GM12878 (cell line): Measurements from ENCODE around the gene SLC4A2. TPM values are rescaled to one million over a fixed set of nuclear protein-coding genes. Genes with fewer than 3 reads are reported as not detected.
"Not testable (repeated sequence)": the region's sequence is repeated elsewhere in the genome, so short reads cannot be mapped to it uniquely, and the experiment has no call there.

Experiments
- ATAC-seq: fragments of 200-7000 bp; cut with Tn5 transposase; 3 replicates; pipeline ENCODE4 v1.9.1; 2020; ENCODE audit warnings: mild to moderate bottlenecking, moderate library complexity
- BruUV-seq: library from RNA; stranded (reverse); fragments of 400-500 nt; replicated peaks from 2 replicates; lab custom pipeline; 2021; lab: Mats Ljungman, UMichigan
- CTCF ChIA-PET: fragments of 300-600 bp; sonication (Branson Sonifier 250); formaldehyde crosslinking; extraction: SDS; loops from one replicate; lab custom pipeline; 2021; ENCODE audit warnings: inconsistent platforms; lab: Yijun Ruan, JAX
- POLR2A ChIA-PET: fragments of 350-600 bp; formaldehyde crosslinking; extraction: SDS; loops from one replicate; lab custom pipeline; 2021; ENCODE audit warnings: inconsistent platforms; lab: Charles Lee
- RAD21 ChIA-PET: fragments of 300-600 bp; sonication (Branson Sonifier 250); formaldehyde crosslinking; loops from one replicate; lab custom pipeline; 2023; ENCODE audit warnings: antibody characterized with exemption; ENCODE audit not compliant: unreplicated experiment; lab: Charles Lee
- SMC1A ChIA-PET: fragments of 300-600 bp; sonication (Branson Sonifier 250); formaldehyde crosslinking; loops from one replicate; lab custom pipeline; 2023; ENCODE audit not compliant: unreplicated experiment, uncharacterized antibody; lab: Charles Lee
- DNase-seq: peaks from one replicate; pipeline ENCODE4 v3.0.0-alpha.2; 2011; ENCODE audit warnings: low read depth, low spot score
- FAIRE-seq: peaks from 3 replicates; lab custom pipeline; 2011; peaks lifted over from hg19 to GRCh38; lab: Jason Lieb, UNC
- H2AFZ ChIP-seq: 2 replicates; pipeline ENCODE4 v1.6.0; 2011; ENCODE audit warnings: low read depth, low read length, control low read depth; ENCODE audit not compliant: control insufficient read depth
- H3K27ac ChIP-seq: 2 replicates; pipeline ENCODE4 v1.5.1; 2011; ENCODE audit warnings: control low read depth; ENCODE audit not compliant: control insufficient read depth, insufficient read depth
- H3K27me3 ChIP-seq, 2 experiments: replicated peaks in 1 of 2; 2 replicates each; pipeline versions ENCODE4 v1.6.0 to v1.6.1; 2011; ENCODE audit warnings: low read length in 1 of 2; ENCODE audit not compliant: control insufficient read depth in 2 of 2, insufficient read depth in 2 of 2
- H3K36me3 ChIP-seq, 2 experiments: 2 replicates each; pipeline ENCODE4 v1.5.1; 2011; ENCODE audit warnings: low read length in 1 of 2; ENCODE audit not compliant: control insufficient read depth in 2 of 2, insufficient read depth in 2 of 2
- H3K4me1 ChIP-seq: 2 replicates; pipeline ENCODE4 v1.6.1; 2011; ENCODE audit warnings: mild to moderate bottlenecking, low read length, moderate library complexity, mixed read lengths; ENCODE audit not compliant: control insufficient read depth, insufficient read depth
- H3K4me2 ChIP-seq: 2 replicates; pipeline ENCODE4 v1.6.0; 2011; ENCODE audit warnings: control low read depth; ENCODE audit not compliant: control insufficient read depth, insufficient read depth
- H3K4me3 ChIP-seq: fragments of 200-600 bp; sonication (generic); 2 replicates; pipeline ENCODE4 v1.5.1; 2016
- H3K79me2 ChIP-seq: 2 replicates; pipeline ENCODE4 v1.6.0; 2011; ENCODE audit warnings: low read length; ENCODE audit not compliant: control insufficient read depth, insufficient read depth
- H3K9ac ChIP-seq: 2 replicates; pipeline ENCODE4 v1.8.0; 2011; ENCODE audit warnings: low read length, control low read depth, mixed read lengths; ENCODE audit not compliant: control insufficient read depth, insufficient read depth
- H3K9me3 ChIP-seq: replicated peaks from 3 replicates; pipeline ENCODE4 v1.5.1; 2011; ENCODE audit warnings: mild to moderate bottlenecking, low read length; ENCODE audit not compliant: control insufficient read depth, insufficient read depth
- H4K20me1 ChIP-seq: 2 replicates; pipeline ENCODE4 v1.6.0; 2011; ENCODE audit not compliant: control insufficient read depth, insufficient read depth
- CHD4 ChIP-seq: fragments of 200-600 bp; sonication (generic); IDR thresholded peaks from 2 replicates; pipeline ENCODE4 v1.6.1; 2016; ENCODE audit warnings: mild to moderate bottlenecking
- IKZF1 ChIP-seq: fragments of 450-650 bp; conservative IDR thresholded peaks from 2 replicates; pipeline ENCODE4 v1.6.1; 2017; ENCODE audit warnings: antibody characterized with exemption, mild to moderate bottlenecking
- JUND ChIP-seq: IDR thresholded peaks from 2 replicates; pipeline ENCODE4 v1.6.1; 2012; ENCODE audit warnings: low read depth, mild to moderate bottlenecking, low read length, improper control_type of control experiment, moderate library complexity
- KAT2A ChIP-seq: conservative IDR thresholded peaks from 2 replicates; pipeline ENCODE4 v1.6.1; 2011; ENCODE audit warnings: low read depth, low read length; ENCODE audit not compliant: control insufficient read depth
- TBL1XR1 ChIP-seq: IDR thresholded peaks from 2 replicates; pipeline ENCODE4 v1.6.1; 2012; ENCODE audit warnings: low read depth, low read length, improper control_type of control experiment
- WGBS: methylation state at CpG from one replicate; pipeline ENCODE4 v1.1.6; 2016; ENCODE audit warnings: low lambda C conversion rate; ENCODE audit not compliant: insufficient replicate concordance, insufficient coverage; ENCODE audit errors: missing lambda C conversion rate; 5-methylcytosine and 5-hydroxymethylcytosine counted together
- in situ Hi-C: fragments of 300-500 bp; cut with MboI; formaldehyde crosslinking; loops from 9 replicates; pipeline ENCODE4 v1.14.3; 2018; ENCODE audit warnings: mixed read lengths
- intact Hi-C: fragments of 100-400 bp; cut with micrococcal nuclease; formaldehyde crosslinking; loops from one replicate; pipeline ENCODE4 v1.14.2; 2022; ENCODE audit not compliant: unreplicated experiment
- polyA plus RNA-seq, 11 experiments: library from polyadenylated mRNA; depleted of rRNA in 4 of 11; unstranded in 6 of 11; stranded (reverse) in 5 of 11; fragments of >200 nt; fragmentation: Nextera tagmentation in 4 of 11; fragmentation: Illumina TruSeq in 1 of 11; extraction: Ambion mirVana in 4 of 11; extraction: Trizol in 1 of 11; gene quantifications; 1 replicate in 1 of 11; 2 replicates in 10 of 11; pipeline versions ENCODE4 v1.2.1 to v1.2.3, GENCODE V29; 2011 to 2016; ENCODE audit warnings: inconsistent platforms in 2 of 11, missing spikeins in 2 of 11, low read depth in 1 of 11
- total RNA-seq, 4 experiments: library from RNA; depleted of rRNA in 3 of 4; stranded (reverse); fragments of >200 nt in 3 of 4; fragmentation: Illumina TruSeq in 1 of 4; extraction: Trizol in 1 of 4; gene quantifications; 2 replicates each; pipeline versions ENCODE4 v1.2.1 to v1.2.3, GENCODE V29; 2013 to 2021
- TF ChIP-seq, protein P1 (sequence below): IDR thresholded peaks from 2 replicates; pipeline ENCODE4 v1.6.1; 2011; ENCODE audit warnings: mild to moderate bottlenecking, low read depth, low read length, moderate library complexity; ENCODE audit not compliant: insufficient replicate concordance
- TF ChIP-seq, protein P2 (sequence below): fragments of 450-650 bp; IDR thresholded peaks from 2 replicates; pipeline ENCODE4 v1.6.1; 2017; ENCODE audit warnings: low read depth, mild to moderate bottlenecking, moderate library complexity

Gene SLC4A2
- total and polyA plus RNA-seq, 10 of the 15 experiments (the other 5 are each of a cell fraction or from before 2014, with no cell fraction given) = 2.7 to 78.6 (median 30.1) TPM

DNA sequence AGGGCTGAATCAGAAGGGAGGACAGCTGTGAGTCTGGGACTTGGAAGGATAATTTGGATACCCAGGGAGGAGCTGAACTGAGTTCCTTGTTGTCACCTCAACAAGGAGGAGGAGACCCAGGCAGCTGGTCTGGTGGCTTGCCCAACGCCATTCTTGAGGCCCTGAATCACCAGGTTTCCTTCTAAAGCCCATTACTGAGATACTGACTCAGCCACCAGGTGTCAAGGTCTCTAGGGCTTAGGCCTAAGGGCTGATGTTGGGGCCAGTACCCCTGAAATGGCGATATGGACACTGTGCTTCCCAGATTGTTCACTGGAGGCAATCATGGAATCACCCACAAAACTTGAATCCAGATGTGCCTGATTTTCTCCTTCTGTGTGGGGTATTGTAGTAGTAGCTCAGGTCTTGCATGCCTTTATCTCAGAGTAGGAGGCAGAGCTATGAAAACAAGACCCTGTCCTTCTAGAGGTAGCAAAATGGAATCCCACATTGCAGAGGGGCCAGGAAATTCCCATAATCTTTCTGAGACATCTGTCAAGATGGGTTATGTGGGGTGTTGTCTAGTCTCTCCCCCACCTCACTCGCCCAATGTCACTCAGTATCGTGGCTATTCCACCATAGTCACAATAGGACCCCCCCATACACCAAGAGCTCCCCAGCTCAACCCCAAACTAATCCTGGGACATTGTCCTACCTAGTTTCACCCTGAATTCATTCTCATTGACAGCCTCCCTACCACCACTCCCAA is 33.3 kb upstream of the SLC4A2 start:
- in situ Hi-C loops (no loop called here), intact Hi-C loops (no loop called here)
- TF ChIP-seq KAT2A = no peak
- no peak for TF ChIP-seq IKZF1
- TF ChIP-seq, protein P1, sequence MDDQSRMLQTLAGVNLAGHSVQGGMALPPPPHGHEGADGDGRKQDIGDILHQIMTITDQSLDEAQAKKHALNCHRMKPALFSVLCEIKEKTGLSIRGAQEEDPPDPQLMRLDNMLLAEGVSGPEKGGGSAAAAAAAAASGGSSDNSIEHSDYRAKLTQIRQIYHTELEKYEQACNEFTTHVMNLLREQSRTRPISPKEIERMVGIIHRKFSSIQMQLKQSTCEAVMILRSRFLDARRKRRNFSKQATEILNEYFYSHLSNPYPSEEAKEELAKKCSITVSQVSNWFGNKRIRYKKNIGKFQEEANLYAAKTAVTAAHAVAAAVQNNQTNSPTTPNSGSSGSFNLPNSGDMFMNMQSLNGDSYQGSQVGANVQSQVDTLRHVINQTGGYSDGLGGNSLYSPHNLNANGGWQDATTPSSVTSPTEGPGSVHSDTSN = no peak
- no peak for TF ChIP-seq JUND
- TF ChIP-seq CHD4 = no peak
- TF ChIP-seq, protein P2, sequence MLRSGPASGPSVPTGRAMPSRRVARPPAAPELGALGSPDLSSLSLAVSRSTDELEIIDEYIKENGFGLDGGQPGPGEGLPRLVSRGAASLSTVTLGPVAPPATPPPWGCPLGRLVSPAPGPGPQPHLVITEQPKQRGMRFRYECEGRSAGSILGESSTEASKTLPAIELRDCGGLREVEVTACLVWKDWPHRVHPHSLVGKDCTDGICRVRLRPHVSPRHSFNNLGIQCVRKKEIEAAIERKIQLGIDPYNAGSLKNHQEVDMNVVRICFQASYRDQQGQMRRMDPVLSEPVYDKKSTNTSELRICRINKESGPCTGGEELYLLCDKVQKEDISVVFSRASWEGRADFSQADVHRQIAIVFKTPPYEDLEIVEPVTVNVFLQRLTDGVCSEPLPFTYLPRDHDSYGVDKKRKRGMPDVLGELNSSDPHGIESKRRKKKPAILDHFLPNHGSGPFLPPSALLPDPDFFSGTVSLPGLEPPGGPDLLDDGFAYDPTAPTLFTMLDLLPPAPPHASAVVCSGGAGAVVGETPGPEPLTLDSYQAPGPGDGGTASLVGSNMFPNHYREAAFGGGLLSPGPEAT = no peak
- TF ChIP-seq TBL1XR1 = no peak
- Histone ChIP-seq H3K36me3 (no peaks in the 10 kb centered on the region), H3K27me3 (no peaks in the 10 kb centered on the region; a peak in 1 of 4 replicates), H3K4me1 (peaks cover 4% of the 10 kb centered on the region), H2AFZ (no peak overlapping the region), H3K79me2 (no peaks in the 10 kb centered on the region; the same call in 1 of the 2 replicates), H3K4me3 (no peak overlapping the region), H3K27ac (no peak overlapping the region), H3K4me2 (no peak overlapping the region), H4K20me1 (no peaks in the 10 kb centered on the region), H3K9me3 (no peaks in the 10 kb centered on the region), H3K9ac (no peak overlapping the region)
- ChIA-PET POLR2A (no interaction called here), SMC1A (no interaction called here), CTCF (interaction anchor here (6.0 kb wide), 1 partner anchor 17 kb away, joined by 35 read pairs; no protein-coding TSS in a partner anchor), RAD21 (no interaction called here)
- FAIRE-seq (no peak), DNase-seq (no peak), ATAC-seq (no peak)
- BruUV-seq = no TSS peak
- WGBS = 31% methylated on average over 4 of the region's 4 CpGs

GRCh38 chr7:151026771-151027727 is 32.3 kb upstream of the SLC4A2 start:
- SMC1A ChIA-PET = interaction anchor here (1.2 to 1.6 kb wide), 3 partner anchors 16 to 83 kb away, joined by 3 to 15 read pairs (median 5); no protein-coding TSS in a partner anchor
- Histone ChIP-seq H3K4me2 (peak overlapping the region; percentile 32; the same call in 1 of the 2 replicates), H3K4me3 (0 out of 2 replicates have a peak overlapping the region, but pooled peaks have one; percentile 81), H2AFZ (peak overlapping the region; percentile 52)
- 36% methylated on average over 19 of the region's 19 CpGs for WGBS
- FAIRE-seq, BruUV-seq, intact Hi-C loops, ATAC-seq, in situ Hi-C loops, H3K27ac ChIP-seq, H3K9me3 ChIP-seq, H3K4me1 ChIP-seq, H3K27me3 ChIP-seq, H4K20me1 ChIP-seq, H3K79me2 ChIP-seq, DNase-seq, H3K9ac ChIP-seq, H3K36me3 ChIP-seq: not testable (repeated sequence)
- CTCF ChIA-PET = interaction anchor here (1.5 to 6.0 kb wide), 5 partner anchors 8 to 129 kb away, joined by 3 to 35 read pairs (median 14); no protein-coding TSS in a partner anchor
- RAD21 ChIA-PET = interaction anchor here (1.0 to 1.5 kb wide), 2 partner anchors 58 to 61 kb away, joined by 6 to 10 read pairs; no protein-coding TSS in a partner anchor
- POLR2A ChIA-PET = interaction anchor here (0.6 to 2.4 kb wide), 3 partner anchors 31 to 57 kb away, joined by 3 to 14 read pairs (median 3); partner anchors contain the start of genes FASTK and TMUB1
